A673 (cell line): ENCODE data around the gene DNAJB13. TPM values are rescaled to one million over a fixed set of nuclear protein-coding genes. Genes with fewer than 3 reads are reported as not detected.
"Not testable (repeated sequence)": the region's sequence is repeated elsewhere in the genome, so short reads cannot be mapped to it uniquely, and the experiment has no call there.

ENCODE experiments used
- BruUV-seq: library from RNA; stranded (reverse); fragments of 400-500 nt; replicated peaks from 2 replicates; lab custom pipeline; 2021; lab: Mats Ljungman, UMichigan
- CTCF ChIA-PET: fragments of 300-600 bp; sonication (Branson Sonifier 250); formaldehyde crosslinking; loops from one replicate; lab custom pipeline; 2022; ENCODE audit warnings: antibody characterized with exemption; lab: Charles Lee
- POLR2A ChIA-PET: fragments of 300-600 bp; sonication (Branson Sonifier 250); formaldehyde crosslinking; loops from one replicate; lab custom pipeline; 2022; ENCODE audit warnings: antibody characterized with exemption; ENCODE audit not compliant: low non-redundant PET; lab: Charles Lee
- DNase-seq: peaks from one replicate; pipeline ENCODE4 v3.0.0-alpha.2; 2015; ENCODE audit warnings: low spot score
- H3K27ac ChIP-seq: fragments of 200-600 bp; sonication (generic); 2 replicates; pipeline ENCODE4 v1.5.1; 2016; ENCODE audit warnings: mixed run types, low read depth, mild to moderate bottlenecking, mixed read lengths, antibody characterized with exemption, low read length; ENCODE audit not compliant: poor library complexity, severe bottlenecking
- H3K27me3 ChIP-seq: fragments of 200-600 bp; sonication (generic); replicated peaks from 2 replicates; pipeline ENCODE4 v1.6.1; 2017; ENCODE audit warnings: mixed run types, low read depth, mild to moderate bottlenecking, mixed read lengths, antibody characterized with exemption, low read length; ENCODE audit not compliant: insufficient read depth, poor library complexity
- H3K36me3 ChIP-seq: fragments of 200-600 bp; sonication (generic); 2 replicates; pipeline ENCODE4 v1.6.1; 2016; ENCODE audit warnings: mixed run types, mild to moderate bottlenecking, mixed read lengths, antibody characterized with exemption, low read length; ENCODE audit not compliant: insufficient read depth, poor library complexity, severe bottlenecking
- H3K4me1 ChIP-seq: fragments of 200-600 bp; sonication (generic); 2 replicates; pipeline ENCODE4 v1.6.1; 2017; ENCODE audit warnings: mixed run types, mild to moderate bottlenecking, mixed read lengths, antibody characterized with exemption, low read length; ENCODE audit not compliant: insufficient read depth, poor library complexity, severe bottlenecking
- H3K4me3 ChIP-seq: fragments of 200-600 bp; sonication (generic); 2 replicates; pipeline ENCODE4 v1.5.1; 2016; ENCODE audit warnings: low read depth, mixed run types, mild to moderate bottlenecking, mixed read lengths, low read length; ENCODE audit not compliant: poor library complexity, severe bottlenecking
- H3K9me3 ChIP-seq: fragments of 200-600 bp; sonication (generic); 2 replicates; pipeline ENCODE4 v1.6.1; 2016; ENCODE audit warnings: mixed run types, low read depth, mild to moderate bottlenecking, mixed read lengths, antibody characterized with exemption, low read length; ENCODE audit not compliant: poor library complexity, severe bottlenecking
- EZH2 ChIP-seq: fragments of 200-600 bp; sonication (generic); IDR thresholded peaks from 2 replicates; pipeline ENCODE4 v1.6.1; 2017; ENCODE audit warnings: borderline replicate concordance, low read depth, mild to moderate bottlenecking, mixed read lengths, antibody characterized with exemption, low read length; ENCODE audit not compliant: poor library complexity, severe bottlenecking
- intact Hi-C: fragments of 100-400 bp; cut with micrococcal nuclease; formaldehyde crosslinking; loops from one replicate; pipeline ENCODE4 v1.10.0; 2022; ENCODE audit not compliant: unreplicated experiment
- total RNA-seq: library from RNA; stranded (reverse); gene quantifications from 2 replicates; pipeline ENCODE4 v1.2.3, GENCODE V29; 2021
- TF ChIP-seq, protein P1 (sequence below): fragments of 300-800, 200-600 bp; sonication (generic); conservative IDR thresholded peaks from 2 replicates; pipeline ENCODE4 v1.5.1; 2017; ENCODE audit warnings: low read depth, mild to moderate bottlenecking, antibody characterized with exemption, low read length, moderate library complexity, mixed read lengths

Gene DNAJB13
- total RNA-seq, 1 experiment from 2014 or later, result 0.41 TPM

DNA sequence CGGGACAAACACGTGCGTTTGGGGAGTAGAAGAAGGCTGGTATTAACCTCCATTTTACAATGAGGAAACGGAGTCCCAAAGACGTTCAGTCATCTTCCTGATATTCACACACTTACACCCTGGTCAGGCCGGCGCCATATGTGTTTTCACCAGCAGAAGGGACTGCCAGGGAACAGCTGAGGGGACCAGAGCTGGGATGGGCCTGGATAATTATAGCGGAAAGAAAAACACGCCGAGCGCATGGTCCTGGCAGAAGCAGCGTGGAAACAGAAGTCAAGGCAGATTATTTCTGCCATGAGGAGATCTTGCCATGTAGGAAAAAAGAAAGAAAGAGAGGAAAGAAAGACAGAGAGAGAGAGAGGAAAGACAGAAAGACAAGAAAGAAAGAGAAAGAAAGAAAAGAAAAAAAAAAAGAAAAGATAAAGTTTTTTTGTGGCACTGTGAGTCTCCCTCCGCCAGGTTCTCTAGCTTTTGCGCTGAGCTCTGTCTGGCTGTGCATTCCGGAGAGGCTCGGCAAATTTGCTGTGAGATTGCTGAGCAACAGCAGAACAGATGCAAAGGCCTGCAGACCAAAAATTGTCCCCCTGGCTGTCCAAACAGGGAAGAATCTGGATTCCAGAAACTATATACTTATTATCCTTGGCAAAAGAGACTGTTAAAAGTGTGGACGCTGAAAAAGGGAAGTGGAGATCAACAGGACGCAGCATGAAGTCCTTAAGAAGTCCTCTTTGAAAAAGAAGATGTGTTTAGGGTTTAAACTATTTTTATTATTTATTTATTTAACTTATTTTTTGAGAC, 33.1 kb downstream of the DNAJB13 start:
- DNase-seq, result no peak
- Histone ChIP-seq H3K36me3 (peaks cover 25% of the 10 kb centered on the region), H3K4me1 (peaks cover 24% of the 10 kb centered on the region), H3K9me3 (no peaks in the 10 kb centered on the region), H3K4me3 (peak overlapping the region; percentile 71), H3K27me3 (no peaks in the 10 kb centered on the region), H3K27ac (peak overlapping the region; percentile 92)
- POLR2A ChIA-PET, result no interaction called here
- intact Hi-C loops, result no loop called here
- BruUV-seq, result TSS peak; percentile 92
- TF ChIP-seq EZH2, result no peak
- TF ChIP-seq, protein P1, sequence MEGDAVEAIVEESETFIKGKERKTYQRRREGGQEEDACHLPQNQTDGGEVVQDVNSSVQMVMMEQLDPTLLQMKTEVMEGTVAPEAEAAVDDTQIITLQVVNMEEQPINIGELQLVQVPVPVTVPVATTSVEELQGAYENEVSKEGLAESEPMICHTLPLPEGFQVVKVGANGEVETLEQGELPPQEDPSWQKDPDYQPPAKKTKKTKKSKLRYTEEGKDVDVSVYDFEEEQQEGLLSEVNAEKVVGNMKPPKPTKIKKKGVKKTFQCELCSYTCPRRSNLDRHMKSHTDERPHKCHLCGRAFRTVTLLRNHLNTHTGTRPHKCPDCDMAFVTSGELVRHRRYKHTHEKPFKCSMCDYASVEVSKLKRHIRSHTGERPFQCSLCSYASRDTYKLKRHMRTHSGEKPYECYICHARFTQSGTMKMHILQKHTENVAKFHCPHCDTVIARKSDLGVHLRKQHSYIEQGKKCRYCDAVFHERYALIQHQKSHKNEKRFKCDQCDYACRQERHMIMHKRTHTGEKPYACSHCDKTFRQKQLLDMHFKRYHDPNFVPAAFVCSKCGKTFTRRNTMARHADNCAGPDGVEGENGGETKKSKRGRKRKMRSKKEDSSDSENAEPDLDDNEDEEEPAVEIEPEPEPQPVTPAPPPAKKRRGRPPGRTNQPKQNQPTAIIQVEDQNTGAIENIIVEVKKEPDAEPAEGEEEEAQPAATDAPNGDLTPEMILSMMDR, result no peak
- CTCF ChIA-PET, result no interaction called here

DNA sequence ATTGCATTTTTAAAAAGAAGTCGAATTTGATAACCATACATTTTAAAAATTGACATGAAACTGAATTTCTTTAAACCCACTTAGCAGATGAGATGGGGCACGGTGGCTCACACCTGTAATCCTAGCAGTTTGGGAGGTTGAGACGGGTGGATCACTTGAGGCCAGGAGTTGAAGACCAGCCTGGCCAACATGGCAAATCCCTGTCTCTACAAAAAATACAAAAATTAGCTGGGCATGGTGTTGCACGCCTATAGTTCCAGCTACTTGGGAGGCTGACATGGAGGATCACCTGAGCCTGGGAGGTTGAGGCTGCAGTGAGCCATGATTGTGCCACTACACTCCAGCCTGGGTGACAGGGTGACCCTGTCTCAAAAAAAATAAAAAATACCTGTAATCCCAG, 34.8 kb downstream of the DNAJB13 start:
- DNase-seq, intact Hi-C loops, CTCF ChIA-PET: not testable (repeated sequence)

DNA sequence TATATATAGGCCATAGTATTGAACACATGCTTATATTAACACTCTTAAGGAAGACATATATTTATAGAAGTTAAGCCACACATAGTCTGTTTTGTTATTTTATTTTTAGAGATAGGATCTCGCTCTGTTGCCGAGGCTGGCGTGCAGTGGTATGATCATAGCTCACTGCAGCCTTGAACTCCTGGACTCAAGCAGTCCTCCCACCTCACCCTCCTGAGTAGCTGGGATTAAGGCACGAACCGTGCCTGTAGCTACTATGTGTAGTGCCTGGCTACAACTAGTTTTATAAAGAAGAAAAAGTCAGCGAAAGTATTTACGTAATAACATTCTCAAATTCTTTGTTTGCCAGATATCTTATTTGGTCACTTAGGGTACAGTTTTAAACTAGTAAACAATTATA, 37.4 kb downstream of the DNAJB13 start:
- no peaks in the 10 kb centered on the region for H3K36me3 ChIP-seq
- CTCF ChIA-PET, result no interaction called here
- POLR2A ChIA-PET, result no interaction called here
- no TSS peak for BruUV-seq
- DNase-seq, result no peak
- TF ChIP-seq, protein P1, result no peak
- TF ChIP-seq EZH2, result no peak
- intact Hi-C loops, result no loop called here
- peaks cover 11% of the 10 kb centered on the region for H3K4me1 ChIP-seq
- no peaks in the 10 kb centered on the region for H3K9me3 ChIP-seq
- H3K27me3 ChIP-seq, result no peaks in the 10 kb centered on the region
- H3K27ac ChIP-seq, result no peak overlapping the region
- no peak overlapping the region for H3K4me3 ChIP-seq

More for the DNA sequence above, 34.8 kb downstream of the DNAJB13 start:
- H3K27ac ChIP-seq, H3K4me3 ChIP-seq, POLR2A ChIA-PET, BruUV-seq, H3K9me3 ChIP-seq, H3K27me3 ChIP-seq, H3K36me3 ChIP-seq: not testable (repeated sequence)
- peaks cover 18% of the 10 kb centered on the region for H3K4me1 ChIP-seq
